DOHH2 (cell line): ENCODE data around the gene CYTL1.

Experiments used
- H3F3A ChIP-seq: fragments of 200-600 bp; sonication (generic), shearing (Covaris generic); 2 replicates; pipeline ENCODE4 v1.6.0; 2016; ENCODE audit warnings: antibody characterized with exemption, mild to moderate bottlenecking; ENCODE audit not compliant: control insufficient read depth, insufficient read depth
- H3K27ac ChIP-seq: fragments of 200-600 bp; sonication (generic); 2 replicates; pipeline ENCODE4 v1.5.1; 2014; ENCODE audit warnings: low read depth, mild to moderate bottlenecking, low read length, moderate library complexity
- H3K27me3 ChIP-seq: fragments of 200-600 bp; sonication (generic); 2 replicates; pipeline ENCODE4 v1.6.1; 2014; ENCODE audit warnings: mild to moderate bottlenecking, low read length, mixed read lengths; ENCODE audit not compliant: control insufficient read depth
- H3K36me3 ChIP-seq: fragments of 200-600 bp; sonication (generic); 2 replicates; pipeline ENCODE4 v1.6.1; 2014; ENCODE audit warnings: mild to moderate bottlenecking, low read length, moderate library complexity, mixed read lengths; ENCODE audit not compliant: control insufficient read depth
- H3K4me1 ChIP-seq: fragments of 200-600 bp; sonication (generic); 2 replicates; pipeline ENCODE4 v1.6.1; 2014; ENCODE audit warnings: mild to moderate bottlenecking, low read length, mixed read lengths; ENCODE audit not compliant: control insufficient read depth
- H3K4me2 ChIP-seq: fragments of 200-600 bp; sonication (generic); 2 replicates; pipeline ENCODE4 v1.6.0; 2014; ENCODE audit warnings: mild to moderate bottlenecking, low read length, moderate library complexity
- H3K4me3 ChIP-seq: fragments of 200-600 bp; sonication (generic); 2 replicates; pipeline ENCODE4 v1.5.1; 2014; ENCODE audit warnings: mild to moderate bottlenecking, low read length, mixed read lengths
- H3K79me2 ChIP-seq: fragments of 200-600 bp; sonication (generic); 2 replicates; pipeline ENCODE4 v1.6.1; 2014; ENCODE audit warnings: mild to moderate bottlenecking, low read length, mixed read lengths; ENCODE audit not compliant: control insufficient read depth
- H3K9me2 ChIP-seq: fragments of 200-600 bp; sonication (generic); replicated peaks from 2 replicates; pipeline ENCODE4 v1.6.1; 2014; ENCODE audit warnings: mild to moderate bottlenecking, low read length, mixed read lengths; ENCODE audit not compliant: control insufficient read depth
- H3K9me3 ChIP-seq: fragments of 200-600 bp; sonication (generic); 2 replicates; pipeline ENCODE4 v1.6.1; 2014; ENCODE audit warnings: antibody characterized with exemption, low read length, mixed read lengths; ENCODE audit not compliant: control insufficient read depth, insufficient read depth
- H4K20me1 ChIP-seq: fragments of 200-600 bp; sonication (generic); 2 replicates; pipeline ENCODE4 v1.6.0; 2014; ENCODE audit warnings: low read depth, mild to moderate bottlenecking, antibody characterized with exemption, low read length, moderate library complexity; ENCODE audit not compliant: control insufficient read depth, insufficient read depth
- CTCF ChIP-seq: fragments of 200-600 bp; sonication (generic); IDR thresholded peaks from one replicate; pipeline ENCODE4 v1.5.1; 2014; ENCODE audit warnings: antibody characterized with exemption, mild to moderate bottlenecking, low read depth, low read length; ENCODE audit not compliant: poor library complexity, severe bottlenecking
- EZH2phosphoT487 ChIP-seq: fragments of 200-600 bp; sonication (generic); IDR thresholded peaks from 2 replicates; pipeline ENCODE4 v1.6.1; 2017; ENCODE audit warnings: borderline replicate concordance, mild to moderate bottlenecking, antibody characterized with exemption, low read length, moderate library complexity, mixed read lengths

Gene CYTL1

GRCh38 chr4:5040856-5041620 lies 21.8 kb upstream of the CYTL1 start:
- no peaks in the 10 kb centered on the region for H4K20me1 ChIP-seq
- H3K4me1 ChIP-seq: peaks cover 12% of the 10 kb centered on the region
- H3K27ac ChIP-seq: no peak overlapping the region
- H3K79me2 ChIP-seq: no peaks in the 10 kb centered on the region
- H3K9me3 ChIP-seq: no peaks in the 10 kb centered on the region
- H3K4me2 ChIP-seq: no peak overlapping the region
- H3K4me3 ChIP-seq: no peak overlapping the region
- H3K36me3 ChIP-seq: no peaks in the 10 kb centered on the region
- no peaks in the 10 kb centered on the region for H3K27me3 ChIP-seq
- no peaks in the 10 kb centered on the region for H3F3A ChIP-seq
- TF ChIP-seq EZH2phosphoT487 (no peak), CTCF (no peak)
- no peaks in the 10 kb centered on the region for H3K9me2 ChIP-seq

- no peaks in the 10 kb centered on the region for H3K27me3 ChIP-seq
- H3K4me3 ChIP-seq: no peak overlapping the region
- no peak for TF ChIP-seq CTCF
- TF ChIP-seq EZH2phosphoT487: no peak
- H3F3A ChIP-seq: no peaks in the 10 kb centered on the region
- H3K79me2 ChIP-seq: no peaks in the 10 kb centered on the region
- H3K27ac ChIP-seq: no peak overlapping the region
- no peak overlapping the region for H3K4me2 ChIP-seq
- no peaks in the 10 kb centered on the region for H3K9me3 ChIP-seq
- peaks cover 9% of the 10 kb centered on the region for H3K4me1 ChIP-seq
- H3K36me3 ChIP-seq: no peaks in the 10 kb centered on the region
- no peaks in the 10 kb centered on the region for H4K20me1 ChIP-seq
- no peaks in the 10 kb centered on the region for H3K9me2 ChIP-seq
Measured at GRCh38 chr4:5039800-5040199, 20.5 kb upstream of the CYTL1 start.

- no peak overlapping the region for H3K27ac ChIP-seq
Measured at GRCh38 chr4:5037553-5038551, 18.6 kb upstream of the CYTL1 start.

More at GRCh38 chr4:5037553-5038551, 18.6 kb upstream of the CYTL1 start:
- no peaks in the 10 kb centered on the region for H3K27me3 ChIP-seq
- H4K20me1 ChIP-seq: no peaks in the 10 kb centered on the region
- H3K79me2 ChIP-seq: no peaks in the 10 kb centered on the region
- H3K36me3 ChIP-seq: no peaks in the 10 kb centered on the region
- no peaks in the 10 kb centered on the region for H3K9me3 ChIP-seq
- no peak overlapping the region for H3K4me2 ChIP-seq
- H3K4me3 ChIP-seq: no peak overlapping the region
- TF ChIP-seq CTCF: no peak
- TF ChIP-seq EZH2phosphoT487: no peak
- peaks cover 16% of the 10 kb centered on the region for H3K4me1 ChIP-seq
- H3K9me2 ChIP-seq: no peaks in the 10 kb centered on the region
- H3F3A ChIP-seq: no peaks in the 10 kb centered on the region
